ENCODE data around the gene MBIP.
A peak's percentile ranks its signal among the peaks of the same experiment; 100 is the strongest.

The MBIP gene

DNA sequence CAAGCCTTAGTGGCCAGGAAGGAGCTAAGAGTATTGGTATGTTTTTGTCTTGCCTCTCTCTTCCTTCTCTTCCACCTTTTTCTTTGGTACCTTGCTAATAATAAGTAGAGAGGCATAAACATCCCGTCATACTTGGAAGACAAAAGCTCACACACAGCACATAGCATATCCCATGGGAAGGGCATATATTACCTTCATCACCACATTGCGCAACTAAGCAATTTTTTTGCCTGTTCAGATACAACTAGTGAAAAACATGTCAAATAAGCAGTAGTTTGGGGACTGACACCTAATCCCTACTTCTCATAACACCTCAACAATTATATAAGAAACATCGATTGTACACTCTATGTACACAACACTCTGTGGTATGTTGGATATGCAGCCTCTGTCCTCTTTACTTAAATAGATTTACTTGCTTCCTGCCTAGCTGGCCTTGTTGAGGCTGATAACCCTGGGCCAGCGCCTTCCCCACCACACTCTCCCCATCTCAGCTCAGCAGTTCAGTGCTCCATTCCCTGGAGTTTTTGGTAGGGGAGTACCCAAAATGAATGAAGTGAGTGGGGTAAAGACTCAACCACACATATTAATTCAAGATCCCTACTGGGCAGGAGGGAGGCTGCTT, 35.4 kb downstream of the MBIP start:
- no peak overlapping the region for H3K4me3 ChIP-seq (replicated peaks; ENCODE audit: low read depth, low read length)
- DNase-seq (ENCODE audit: extremely low read depth, insufficient read length): no peak
- no peaks in the 10 kb centered on the region for H3K27me3 ChIP-seq (replicated peaks; ENCODE audit: control insufficient read depth, insufficient read depth, low read length)
- TF ChIP-seq, protein P1, sequence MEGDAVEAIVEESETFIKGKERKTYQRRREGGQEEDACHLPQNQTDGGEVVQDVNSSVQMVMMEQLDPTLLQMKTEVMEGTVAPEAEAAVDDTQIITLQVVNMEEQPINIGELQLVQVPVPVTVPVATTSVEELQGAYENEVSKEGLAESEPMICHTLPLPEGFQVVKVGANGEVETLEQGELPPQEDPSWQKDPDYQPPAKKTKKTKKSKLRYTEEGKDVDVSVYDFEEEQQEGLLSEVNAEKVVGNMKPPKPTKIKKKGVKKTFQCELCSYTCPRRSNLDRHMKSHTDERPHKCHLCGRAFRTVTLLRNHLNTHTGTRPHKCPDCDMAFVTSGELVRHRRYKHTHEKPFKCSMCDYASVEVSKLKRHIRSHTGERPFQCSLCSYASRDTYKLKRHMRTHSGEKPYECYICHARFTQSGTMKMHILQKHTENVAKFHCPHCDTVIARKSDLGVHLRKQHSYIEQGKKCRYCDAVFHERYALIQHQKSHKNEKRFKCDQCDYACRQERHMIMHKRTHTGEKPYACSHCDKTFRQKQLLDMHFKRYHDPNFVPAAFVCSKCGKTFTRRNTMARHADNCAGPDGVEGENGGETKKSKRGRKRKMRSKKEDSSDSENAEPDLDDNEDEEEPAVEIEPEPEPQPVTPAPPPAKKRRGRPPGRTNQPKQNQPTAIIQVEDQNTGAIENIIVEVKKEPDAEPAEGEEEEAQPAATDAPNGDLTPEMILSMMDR (IDR thresholded peaks at IDR 0.05; ENCODE audit: insufficient read depth, low read length, poor library complexity, severe bottlenecking): no peak
- H3K36me3 ChIP-seq (ENCODE audit: control insufficient read depth, insufficient read depth, low read length): no peaks in the 10 kb centered on the region

DNA sequence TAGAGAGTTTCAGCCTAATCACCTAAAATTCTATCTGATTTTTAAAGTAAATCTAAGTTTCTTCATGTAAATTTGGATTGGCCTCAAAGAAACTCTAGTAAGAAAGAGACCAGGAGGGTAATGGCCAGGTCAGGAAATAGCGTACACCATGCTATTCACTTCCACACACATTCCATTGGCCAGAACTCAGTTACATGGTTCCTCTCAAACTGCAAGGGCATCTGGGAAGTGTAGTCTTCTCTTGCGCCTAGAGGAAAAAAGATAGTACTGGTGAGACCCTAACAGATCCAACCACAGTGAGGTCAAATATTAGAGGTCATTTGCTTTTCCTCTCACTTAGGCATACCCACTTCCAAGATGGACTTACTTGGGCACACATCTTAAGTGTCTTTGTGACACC, 39.1 kb downstream of the MBIP start:
- Histone ChIP-seq H3K4me3 (replicated peaks; ENCODE audit: low read depth, low read length) (no peak overlapping the region), H3K27me3 (replicated peaks; ENCODE audit: control insufficient read depth, insufficient read depth, low read length) (no peaks in the 10 kb centered on the region), H3K36me3 (ENCODE audit: control insufficient read depth, insufficient read depth, low read length) (no peaks in the 10 kb centered on the region)
- DNase-seq (ENCODE audit: extremely low read depth, insufficient read length): no peak
- TF ChIP-seq, protein P1 (IDR thresholded peaks at IDR 0.05; ENCODE audit: insufficient read depth, low read length, poor library complexity, severe bottlenecking): no peak

DNA sequence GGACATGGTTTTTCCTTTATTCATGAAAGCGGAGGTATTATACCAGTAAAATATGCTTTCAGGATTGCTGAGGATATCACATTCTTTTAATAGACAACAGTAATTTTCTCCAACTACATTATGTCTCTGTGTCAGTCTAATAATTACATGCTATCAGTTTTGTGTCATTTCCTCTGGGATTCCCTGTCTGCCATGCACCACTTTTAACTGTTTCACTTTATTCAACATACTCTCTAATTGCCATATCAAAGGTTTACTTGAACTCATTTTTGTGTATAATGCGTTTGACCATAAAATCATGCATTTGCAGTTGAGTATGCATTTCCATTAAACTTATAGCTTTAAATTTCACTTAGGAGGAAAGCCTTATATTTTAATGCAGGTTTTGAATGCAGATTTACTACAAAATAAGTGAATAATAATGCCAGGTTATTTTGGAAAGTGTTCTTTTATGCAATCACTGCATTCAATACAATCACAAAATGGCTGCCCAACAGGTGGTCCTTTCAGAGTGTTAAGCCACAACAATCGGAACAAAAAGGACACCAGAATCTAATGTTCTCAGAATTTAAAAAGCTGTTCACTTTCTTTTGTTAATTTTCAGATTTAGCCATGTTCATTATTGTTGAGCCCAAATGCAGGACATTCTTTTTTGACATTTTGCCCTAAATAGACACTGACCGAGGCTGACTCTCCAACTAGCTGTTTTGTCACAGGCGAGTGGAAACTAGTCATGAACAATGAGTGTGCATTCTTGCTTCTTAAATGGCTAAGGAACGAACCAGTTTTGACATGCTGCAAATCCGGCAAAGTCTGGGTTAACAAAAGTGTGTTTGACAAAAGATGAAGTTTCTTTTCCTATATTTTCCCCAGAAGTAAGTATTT, 40.9 kb downstream of the MBIP start:
- TF ChIP-seq, protein P1 (IDR thresholded peaks at IDR 0.05; ENCODE audit: insufficient read depth, low read length, poor library complexity, severe bottlenecking): no peak
- DNase-seq (ENCODE audit: extremely low read depth, insufficient read length): no peak
- Histone ChIP-seq H3K4me3 (replicated peaks; ENCODE audit: low read depth, low read length) (no peak overlapping the region), H3K36me3 (ENCODE audit: control insufficient read depth, insufficient read depth, low read length) (no peaks in the 10 kb centered on the region), H3K27me3 (replicated peaks; ENCODE audit: control insufficient read depth, insufficient read depth, low read length) (no peaks in the 10 kb centered on the region)

DNA sequence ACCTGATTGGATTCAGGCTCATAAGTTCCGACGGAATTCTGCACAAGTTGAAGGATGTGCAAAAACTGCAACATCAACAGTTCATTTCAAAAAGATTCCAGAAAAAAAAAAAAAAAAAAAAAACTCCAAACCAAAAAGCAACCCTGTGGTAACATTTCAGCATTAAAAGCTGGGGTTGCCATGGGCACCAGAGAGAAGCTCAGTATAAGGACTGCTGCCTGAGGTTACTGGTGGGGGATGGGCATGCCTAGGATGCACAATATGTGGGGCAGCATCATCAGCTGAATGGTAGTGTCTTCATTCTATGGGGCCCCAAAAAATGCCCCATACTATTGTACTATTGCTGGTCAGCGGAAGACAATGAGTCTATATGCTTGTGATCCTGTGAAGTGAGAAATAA, 44.7 kb downstream of the MBIP start:
- TF ChIP-seq, protein P1 (IDR thresholded peaks at IDR 0.05; ENCODE audit: insufficient read depth, low read length, poor library complexity, severe bottlenecking): no peak

GRCh38 chr14:36271939-36272907, 48.2 kb downstream of the MBIP start:
- Histone ChIP-seq H3K36me3 (ENCODE audit: control insufficient read depth, insufficient read depth, low read length) (no peaks in the 10 kb centered on the region), H3K4me3 (replicated peaks; ENCODE audit: low read depth, low read length) (no peak overlapping the region), H3K27me3 (replicated peaks; ENCODE audit: control insufficient read depth, insufficient read depth, low read length) (peaks cover 2% of the 10 kb centered on the region; the same call in 1 of the 2 replicates)
- DNase-seq (ENCODE audit: extremely low read depth, insufficient read length): peak; percentile 4
- TF ChIP-seq, protein P1 (IDR thresholded peaks at IDR 0.05; ENCODE audit: insufficient read depth, low read length, poor library complexity, severe bottlenecking): no peak

More for the DNA sequence above, 44.7 kb downstream of the MBIP start:
- Histone ChIP-seq H3K27me3 (replicated peaks; ENCODE audit: control insufficient read depth, insufficient read depth, low read length) (peaks cover 2% of the 10 kb centered on the region; the same call in 1 of the 2 replicates), H3K36me3 (ENCODE audit: control insufficient read depth, insufficient read depth, low read length) (no peaks in the 10 kb centered on the region), H3K4me3 (replicated peaks; ENCODE audit: low read depth, low read length) (no peak overlapping the region)
- no peak for DNase-seq (ENCODE audit: extremely low read depth, insufficient read length)
